GM21717 (cell line): ENCODE measurements around the gene LTBP1.
"Not testable (repeated sequence)": the region's sequence is repeated elsewhere in the genome, so short reads cannot be mapped to it uniquely, and the experiment has no call there.

Source experiments
- ATAC-seq: cut with Tn5 transposase; IDR thresholded peaks from one replicate; pipeline ENCODE4 v1.9.1; 2021; ENCODE audit warnings: mild to moderate bottlenecking, moderate library complexity; ENCODE audit not compliant: unreplicated experiment

The LTBP1 gene

DNA sequence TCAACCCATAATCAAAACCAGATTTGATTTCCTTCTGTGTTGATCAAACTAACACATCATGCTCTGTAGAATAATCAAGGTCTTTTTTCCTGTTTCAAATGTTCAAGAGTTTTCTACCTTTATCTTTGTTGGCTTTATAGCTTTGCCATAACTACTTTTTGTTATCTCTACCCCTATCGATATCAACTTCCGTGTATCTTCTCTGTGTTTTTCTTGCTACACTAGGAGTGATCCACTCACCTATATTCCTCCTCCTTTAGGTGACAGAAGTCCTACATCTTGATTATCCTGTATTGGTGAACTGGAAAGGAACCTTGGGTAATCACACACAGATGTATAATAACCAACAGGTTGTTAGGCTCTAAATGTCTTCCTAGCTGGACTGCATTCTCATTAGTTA lies 85.5 kb downstream of the LTBP1 start:
- no peak for ATAC-seq

DNA sequence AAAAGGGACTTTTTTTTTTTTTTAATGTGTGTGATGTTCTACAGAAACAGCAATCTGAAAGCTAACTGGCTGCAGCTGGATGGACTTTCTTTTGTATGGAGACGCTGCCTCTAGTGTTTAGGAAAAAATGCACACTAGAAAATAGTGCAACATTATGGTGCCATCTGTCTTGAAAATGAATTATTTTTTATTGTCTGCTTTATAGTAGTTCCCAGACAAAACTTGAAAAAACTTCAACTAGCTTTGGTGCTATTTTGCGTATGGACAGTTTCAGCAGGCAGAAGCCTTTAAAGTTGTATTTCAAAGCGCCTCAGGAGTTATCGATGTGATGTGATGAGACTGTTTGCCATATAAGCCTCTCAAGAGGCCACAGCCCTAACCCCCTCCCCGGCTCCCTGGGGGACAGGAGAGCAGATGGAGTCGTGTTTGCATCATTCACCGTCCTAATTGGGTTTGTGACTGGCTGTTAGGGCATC lies 86.9 kb downstream of the LTBP1 start:
- ATAC-seq: no peak

DNA sequence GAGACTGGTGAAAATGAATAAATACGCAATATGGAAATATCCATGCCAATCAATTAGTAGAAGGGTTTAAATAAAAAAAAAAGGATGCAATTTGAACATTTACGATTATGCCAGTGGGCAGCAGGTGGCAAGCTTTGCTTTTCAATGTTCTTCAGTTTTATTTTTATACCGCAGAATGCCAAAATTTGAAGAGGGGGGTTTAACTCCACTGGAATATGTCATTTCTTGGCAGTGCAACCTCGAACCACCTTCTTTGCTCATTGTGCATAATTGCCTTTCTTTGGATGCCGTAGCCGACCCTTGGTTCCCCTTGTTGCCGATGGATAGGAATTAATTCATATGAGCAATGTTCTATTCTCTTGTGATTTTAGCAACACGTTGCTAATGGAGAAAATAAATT lies 88.0 kb downstream of the LTBP1 start:
- no peak for ATAC-seq

DNA sequence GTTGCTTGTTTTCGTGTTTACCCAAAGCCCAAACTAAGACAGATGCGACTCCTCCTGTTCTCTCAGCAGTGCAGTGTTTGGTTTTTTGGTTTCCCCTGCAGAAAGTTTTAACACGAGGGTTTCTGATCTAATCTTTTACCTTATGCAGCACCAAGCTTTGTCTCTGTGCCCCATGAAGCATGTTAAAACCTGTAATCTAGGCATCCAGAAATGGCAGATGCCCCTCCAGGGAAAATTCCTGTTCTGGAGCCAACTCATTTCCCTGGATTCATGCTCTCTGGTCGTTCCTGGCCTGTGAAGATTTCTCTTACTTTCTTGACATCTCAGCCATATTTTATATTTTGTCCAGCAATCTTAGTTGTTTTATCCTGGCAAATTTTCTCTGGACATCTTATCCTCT lies 91.5 kb downstream of the LTBP1 start:
- ATAC-seq: no peak

DNA sequence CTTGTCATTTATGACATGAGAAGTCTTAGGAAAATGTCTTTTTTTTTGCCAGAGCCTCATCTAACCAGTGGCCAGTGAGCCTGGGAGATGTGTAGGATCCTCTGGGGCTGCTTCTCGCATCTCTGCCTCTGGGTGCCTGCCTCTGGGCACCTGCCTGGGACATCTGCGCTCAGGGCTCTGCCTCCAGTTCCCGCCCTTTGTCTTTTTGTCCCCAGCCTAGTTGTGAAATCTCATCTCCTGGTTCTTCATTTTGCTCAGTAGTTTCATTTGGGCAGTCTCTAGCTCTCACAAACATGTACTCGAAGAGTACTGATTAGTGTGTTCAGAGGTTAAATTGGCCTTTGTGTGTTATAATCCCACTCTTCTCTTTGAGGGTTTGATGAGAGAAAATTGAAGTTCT lies 92.0 kb downstream of the LTBP1 start:
- ATAC-seq: no peak

DNA sequence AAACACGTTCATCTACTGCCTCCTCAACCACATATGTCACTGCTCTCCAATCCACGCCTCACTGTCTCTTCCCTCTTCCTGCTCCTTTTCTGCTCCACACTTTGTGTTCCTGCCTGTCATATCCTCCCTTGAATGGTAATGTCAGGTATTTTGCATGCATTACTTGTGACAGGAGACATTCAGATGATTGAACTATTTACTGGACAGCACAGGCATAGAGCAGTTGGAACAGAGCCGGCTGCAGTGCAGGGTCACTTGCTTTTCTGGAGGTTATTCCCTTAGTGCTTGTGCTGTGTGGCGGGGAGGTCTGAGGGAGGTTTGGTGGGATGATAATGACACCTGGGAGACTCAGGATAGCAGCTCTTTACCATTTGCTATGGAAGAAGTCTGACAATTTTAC lies 93.8 kb downstream of the LTBP1 start:
- no peak for ATAC-seq

DNA sequence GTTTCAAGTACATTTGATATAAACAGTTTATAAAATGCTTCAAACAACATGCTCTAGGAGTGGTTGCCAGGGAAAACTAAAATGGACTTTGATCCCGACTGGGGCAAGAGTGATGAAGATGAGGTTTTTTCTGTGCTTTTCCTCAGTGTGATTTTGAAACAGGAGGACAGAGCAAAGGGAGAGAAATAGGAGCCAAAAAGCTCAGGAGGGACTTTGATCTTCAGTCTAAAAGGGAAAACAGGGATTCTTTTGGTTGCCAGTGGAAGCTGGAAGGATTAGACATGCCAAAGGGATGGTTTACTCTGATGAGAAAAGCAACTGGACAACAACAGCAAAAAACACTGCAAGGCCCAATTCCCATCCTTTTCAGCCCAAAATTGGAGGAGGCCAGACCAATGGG lies 95.5 kb downstream of the LTBP1 start:
- ATAC-seq: no peak

DNA sequence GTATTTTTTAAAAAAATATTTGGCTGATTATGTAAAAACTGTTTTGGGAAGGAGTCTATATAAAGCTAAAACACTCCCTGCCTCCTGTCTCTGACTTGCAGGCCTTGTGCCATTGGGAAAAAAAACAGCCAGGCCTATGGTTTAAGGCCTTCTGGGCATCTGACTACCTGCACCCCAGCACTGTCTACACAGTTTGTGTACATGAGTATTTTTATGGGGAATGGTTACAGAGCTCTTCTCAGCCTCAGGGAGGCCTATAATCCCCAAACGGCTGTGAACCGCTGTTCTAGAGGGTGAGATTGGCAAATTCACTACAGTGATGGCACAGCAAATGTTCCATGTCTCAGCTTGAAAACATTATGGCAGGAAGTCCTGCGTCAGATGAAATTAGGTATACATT lies 96.1 kb downstream of the LTBP1 start:
- no peak for ATAC-seq

DNA sequence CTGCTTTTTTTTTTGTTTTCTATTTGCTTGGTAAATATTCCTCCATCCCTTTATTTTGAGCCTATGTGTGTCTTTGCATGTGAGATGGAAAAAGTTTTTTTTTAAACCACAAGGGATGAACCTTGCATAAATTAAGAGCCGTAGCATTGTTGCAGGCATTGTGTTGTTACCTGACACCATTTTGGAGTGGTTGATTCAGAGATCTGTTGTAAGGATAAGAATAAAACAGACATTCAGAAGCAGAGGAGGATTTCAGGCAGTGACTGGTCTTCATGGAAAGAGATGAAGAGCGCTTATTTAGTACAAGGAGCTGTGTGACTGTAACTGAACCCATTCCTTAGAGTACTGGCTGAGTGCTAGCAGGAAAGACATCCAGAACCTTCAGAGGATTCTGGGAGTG lies 101.2 kb downstream of the LTBP1 start:
- ATAC-seq: no peak

DNA sequence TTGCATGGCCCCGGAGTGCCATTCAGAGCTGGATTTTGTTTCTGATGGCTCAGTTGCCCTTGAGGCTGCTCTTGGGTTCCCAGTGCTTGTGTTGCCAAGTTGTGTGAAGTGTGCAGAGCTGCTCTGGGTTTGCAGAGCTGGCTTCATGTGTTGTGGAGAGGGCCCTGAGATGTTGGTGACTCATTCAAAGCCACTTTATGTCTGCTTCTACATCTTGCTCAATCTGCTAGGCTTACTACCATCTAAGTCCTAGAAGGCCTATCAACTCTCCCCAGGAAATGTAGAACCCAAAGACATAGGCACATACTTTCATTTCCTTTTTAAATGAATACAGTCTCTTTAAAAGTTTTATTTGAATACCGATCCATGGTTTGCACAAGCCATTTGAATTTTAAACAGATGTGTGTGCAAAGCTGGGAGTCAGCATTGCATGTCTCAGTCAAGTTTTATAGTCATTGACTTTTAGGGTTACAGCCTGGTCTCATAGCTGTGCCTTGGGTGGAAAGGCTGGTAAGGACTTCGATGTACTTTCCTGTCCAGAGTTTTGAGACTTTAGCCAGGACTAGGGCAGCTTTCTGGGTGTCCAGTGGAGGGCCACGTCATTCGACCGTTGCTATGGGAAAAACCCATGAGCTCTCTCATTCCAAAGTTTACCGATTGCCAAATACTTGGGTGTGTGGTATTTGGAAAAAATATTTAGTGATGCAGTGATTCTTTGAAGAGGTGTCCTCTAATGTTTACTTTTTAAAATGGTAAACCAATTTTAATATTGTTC lies 105.0 kb downstream of the LTBP1 start:
- no peak for ATAC-seq

DNA sequence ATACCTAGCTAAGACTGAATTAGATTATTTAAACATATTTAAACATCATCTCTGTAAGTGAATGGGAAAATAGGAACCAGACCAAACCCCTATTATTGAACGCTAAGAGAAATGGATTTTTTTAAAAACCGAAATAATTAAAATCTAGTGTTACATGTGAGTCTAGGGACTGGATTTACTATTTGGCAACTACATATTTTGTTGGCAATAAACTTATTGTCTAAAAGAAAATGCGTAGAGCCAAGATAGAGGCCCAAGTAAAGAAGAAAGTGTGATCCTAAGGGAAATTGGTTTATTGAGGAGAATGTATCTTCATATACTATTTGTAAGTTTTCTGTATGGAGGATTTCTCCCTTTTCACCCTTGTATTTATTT lies 105.6 kb downstream of the LTBP1 start:
- ATAC-seq: no peak

DNA sequence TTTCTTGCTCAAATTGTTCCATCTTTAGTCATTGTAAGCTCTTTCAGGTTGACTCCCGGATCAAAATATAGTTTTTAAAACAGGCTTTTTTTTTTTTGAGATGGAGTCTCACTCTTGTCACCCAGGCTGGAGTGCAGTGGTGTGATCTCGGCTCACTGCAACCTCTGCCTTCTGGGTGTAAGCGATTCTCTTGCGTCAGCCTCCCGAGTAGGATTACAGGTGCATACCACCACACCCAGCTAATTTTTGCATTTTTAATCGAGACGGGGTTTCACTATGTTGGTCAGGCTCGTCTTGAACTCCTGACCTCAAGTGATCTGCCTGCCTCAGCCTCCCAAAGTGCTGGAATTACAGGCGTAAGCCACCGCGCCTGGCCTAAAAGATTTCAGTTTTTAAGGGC lies 106.0 kb downstream of the LTBP1 start:
- not testable (repeated sequence) for ATAC-seq

DNA sequence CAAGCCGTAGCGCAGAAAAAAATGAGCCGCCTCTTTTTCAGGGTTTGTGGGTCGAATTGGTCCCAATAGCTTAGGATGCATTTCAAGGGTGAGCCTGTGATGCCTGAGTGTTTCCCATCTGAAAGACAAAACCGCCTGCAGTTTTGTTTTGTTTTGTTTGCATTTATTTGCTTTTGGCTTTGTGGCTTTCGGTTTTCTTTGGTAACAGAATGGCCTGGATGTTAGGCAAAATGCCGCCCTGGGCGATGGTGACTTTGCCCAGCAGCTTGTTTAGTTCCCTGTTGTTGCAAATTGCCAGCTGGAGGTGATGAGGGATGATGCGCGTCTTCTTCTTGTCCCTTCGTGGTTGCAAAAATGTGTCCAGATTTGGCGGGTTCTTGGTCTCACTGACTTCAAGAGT lies 109.4 kb downstream of the LTBP1 start:
- ATAC-seq: no peak

DNA sequence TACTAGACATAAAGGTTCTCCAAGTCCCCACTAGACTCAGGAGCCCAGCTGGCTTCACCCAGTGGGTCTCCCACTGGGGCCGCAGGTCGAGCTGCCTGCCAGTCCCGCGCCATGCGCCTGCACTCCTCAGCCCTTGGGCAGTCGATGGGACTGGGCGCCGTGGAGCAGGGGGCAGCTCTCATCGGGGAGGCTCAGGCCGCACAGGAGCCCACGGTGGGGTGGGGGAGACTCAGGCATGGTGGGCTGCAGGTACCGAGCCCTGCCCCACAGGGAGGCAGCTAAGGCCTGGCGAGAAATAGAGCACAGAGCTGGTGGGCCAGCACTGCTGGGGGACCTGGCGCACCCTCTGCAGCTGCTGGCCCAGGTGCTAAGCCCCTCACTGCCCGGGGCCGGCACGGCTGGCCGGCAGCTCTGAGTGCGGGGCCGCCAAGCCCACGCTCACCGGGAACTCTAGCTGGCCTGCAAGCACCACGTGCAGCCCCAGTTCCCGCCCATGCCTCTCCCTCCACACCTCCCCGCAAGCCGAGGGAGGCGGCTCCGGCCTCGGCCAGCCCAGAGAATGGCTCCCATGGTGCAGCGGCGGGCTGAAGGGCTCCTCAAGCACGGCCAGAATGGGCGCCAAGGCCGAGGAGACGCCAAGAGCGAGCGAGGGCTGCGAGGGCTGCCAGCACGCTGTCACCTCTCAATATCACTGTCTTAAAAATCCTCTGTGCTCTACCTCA lies 110.7 kb downstream of the LTBP1 start:
- ATAC-seq: not testable (repeated sequence)

DNA sequence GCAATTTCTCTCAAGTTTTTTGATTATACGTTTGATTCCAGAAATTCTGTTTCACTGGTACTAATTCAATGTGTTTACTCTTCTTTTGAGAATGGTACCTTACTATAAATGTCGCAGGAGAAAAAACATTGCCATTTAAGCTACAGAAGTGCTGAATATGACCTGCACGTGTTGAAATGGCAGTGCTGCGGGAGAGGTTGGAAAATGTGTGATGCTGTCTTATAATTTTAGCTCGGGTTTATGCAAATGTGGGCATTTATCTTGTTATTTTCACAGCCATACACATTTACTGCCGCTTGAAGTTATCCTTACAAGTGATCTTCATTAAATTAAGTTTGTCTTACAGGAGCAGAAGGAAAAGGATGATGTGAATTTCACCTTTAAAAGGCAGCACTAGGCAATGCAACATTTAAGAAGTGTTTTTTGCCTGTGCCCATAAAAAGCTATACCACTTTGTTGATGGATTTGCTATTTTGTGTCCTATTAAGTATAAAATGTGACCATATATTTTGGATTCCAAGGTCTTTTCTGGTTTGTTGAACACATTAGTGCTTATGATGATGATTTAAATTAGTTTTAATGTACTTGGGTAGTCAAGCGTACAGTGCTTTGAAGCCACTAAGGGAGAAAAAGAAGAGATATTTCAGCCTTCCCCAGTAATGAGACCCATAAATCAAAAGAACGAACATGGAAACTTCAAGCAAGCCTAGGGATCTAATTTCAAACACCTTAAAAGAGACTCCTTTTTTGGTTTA lies 112.1 kb downstream of the LTBP1 start:
- no peak for ATAC-seq

DNA sequence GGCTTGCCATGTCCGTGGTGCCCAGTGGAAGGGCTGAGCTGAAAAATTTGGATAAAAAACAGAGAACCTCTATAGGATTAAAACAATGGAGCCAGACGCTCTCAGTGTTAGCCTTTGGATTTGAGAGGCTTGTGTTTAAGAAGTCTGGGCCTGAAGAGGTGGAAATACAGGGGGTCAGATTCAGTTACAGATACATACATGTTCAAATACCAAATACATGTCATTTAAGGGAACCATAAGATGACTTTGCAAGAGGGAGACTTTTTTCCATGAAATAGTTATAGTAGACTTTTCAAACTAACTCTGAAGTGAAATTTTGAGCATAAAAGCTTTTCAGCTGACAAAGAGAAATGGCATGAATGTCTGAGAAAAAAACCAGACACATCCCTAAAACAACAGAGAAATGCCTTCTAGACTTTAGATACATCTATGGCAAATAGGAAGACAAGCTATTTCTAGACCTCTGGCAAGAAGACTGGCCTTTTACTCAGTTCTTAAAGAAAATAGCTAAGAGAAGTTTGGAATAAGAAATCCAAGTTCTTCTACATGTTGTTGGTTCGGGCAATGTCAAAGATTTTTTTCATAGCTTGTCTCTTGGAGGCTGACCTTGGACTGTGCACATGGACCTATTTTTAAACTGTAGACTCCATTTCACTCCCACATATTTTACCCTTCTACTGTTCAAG lies 112.9 kb downstream of the LTBP1 start:
- no peak for ATAC-seq

DNA sequence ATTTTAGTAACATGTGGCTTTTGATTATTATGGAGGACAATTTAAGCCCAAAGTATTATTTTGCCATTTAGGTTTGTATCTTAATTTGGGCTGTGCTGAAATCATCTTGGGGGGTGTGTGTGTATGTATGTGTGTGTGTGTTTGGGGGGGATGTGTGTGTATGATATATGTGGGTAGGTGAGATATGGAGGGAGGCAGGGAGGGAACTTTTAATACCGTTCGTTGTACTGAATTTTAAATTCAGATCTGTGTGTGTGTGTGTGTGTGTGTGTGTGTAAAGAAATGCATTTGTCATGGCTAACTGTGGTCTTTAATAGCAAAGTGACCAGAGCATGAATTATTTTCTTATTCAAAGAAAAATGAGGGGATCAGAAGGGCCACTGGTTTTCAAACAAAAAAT lies 113.7 kb downstream of the LTBP1 start:
- ATAC-seq: no peak

DNA sequence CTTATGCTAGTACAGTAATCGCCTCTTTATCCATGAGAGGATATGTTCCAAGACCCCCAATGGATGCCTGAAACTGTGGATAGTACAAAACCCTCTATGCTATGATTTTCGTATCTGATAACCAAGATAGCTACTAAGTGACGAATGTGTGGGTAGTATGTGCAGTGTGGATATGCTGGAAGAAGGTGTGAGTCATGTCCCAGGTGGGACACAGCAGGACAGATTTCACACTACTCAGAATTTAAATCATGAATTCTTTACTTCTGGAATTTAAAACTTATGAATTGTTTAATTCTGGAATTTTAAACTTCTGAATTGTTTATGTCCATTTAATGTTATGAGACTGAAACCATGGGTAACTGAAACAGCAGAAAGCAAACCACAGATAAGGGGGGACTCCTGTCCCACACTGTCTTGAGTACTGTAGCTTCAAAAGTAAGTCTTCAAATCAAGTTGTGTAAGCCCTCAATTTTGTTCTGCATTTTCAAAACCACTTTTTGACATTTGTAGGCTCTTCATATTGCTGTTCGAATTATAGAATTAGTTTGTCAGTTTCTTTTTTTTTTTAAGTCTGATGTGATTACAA lies 116.0 kb downstream of the LTBP1 start:
- ATAC-seq: no peak

DNA sequence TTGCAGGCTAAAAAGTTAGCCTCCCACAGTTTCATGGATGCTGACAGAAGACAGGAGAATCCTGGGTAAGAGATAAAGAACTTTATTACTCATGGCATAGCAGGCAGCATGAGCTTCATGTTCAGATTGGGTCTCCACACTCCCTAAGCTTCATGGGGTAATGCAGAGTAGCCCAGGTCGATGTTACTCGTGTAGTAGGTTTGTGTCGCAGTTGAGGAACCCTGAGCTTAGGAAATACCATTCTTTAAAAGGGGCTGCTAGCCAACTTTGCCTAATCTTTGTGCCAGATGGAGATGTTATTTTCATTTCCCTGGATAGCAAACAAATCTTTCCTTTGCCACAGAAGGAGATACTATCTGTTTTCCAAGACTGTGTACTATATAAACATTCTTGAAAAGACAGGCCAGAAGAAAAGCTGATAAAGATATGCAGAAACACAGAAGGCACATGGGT lies 117.6 kb downstream of the LTBP1 start:
- ATAC-seq: no peak

DNA sequence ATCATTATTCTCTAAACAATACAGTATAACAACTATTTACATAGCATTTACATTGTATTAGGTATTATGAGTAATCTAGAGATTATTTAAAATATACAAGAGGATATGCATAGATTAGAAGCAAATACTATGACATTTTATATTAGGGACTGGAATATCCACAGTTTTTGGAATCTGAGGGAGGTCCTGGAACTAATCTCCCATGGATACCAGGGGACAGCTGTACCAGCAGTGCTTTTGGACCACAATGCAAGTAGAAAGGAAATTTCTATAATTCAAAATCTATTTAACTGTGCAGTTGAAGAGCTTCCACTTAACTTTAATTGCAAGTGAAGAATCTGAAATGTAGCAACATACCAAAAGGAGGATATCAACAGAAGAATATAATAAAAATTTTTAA lies 120.8 kb downstream of the LTBP1 start:
- no peak for ATAC-seq

DNA sequence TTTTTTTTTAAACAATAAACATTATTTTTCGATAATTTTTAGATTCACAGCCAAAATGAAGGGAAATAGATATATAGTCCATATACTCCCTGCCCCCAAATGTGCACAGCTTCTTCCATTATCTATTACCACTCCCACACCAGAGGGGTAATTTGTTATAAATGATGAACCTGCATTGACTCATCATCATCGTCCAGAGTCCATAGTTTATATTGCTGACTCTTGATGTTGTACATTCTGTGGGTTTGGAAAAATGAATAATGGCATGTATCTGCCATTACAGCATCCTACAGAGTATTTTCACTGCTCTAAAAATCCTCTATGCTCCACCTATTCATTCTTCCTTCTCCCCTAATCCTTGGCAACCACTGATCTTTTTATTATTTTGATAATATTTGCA lies 121.5 kb downstream of the LTBP1 start:
- no peak for ATAC-seq
